Measurements from ENCODE around the gene MYEOV. TPM values are rescaled to one million over a fixed set of nuclear protein-coding genes. Genes with fewer than 3 reads are reported as not detected.

MYEOV gene
- total RNA-seq, 4 donors from 2014 or later = 13.9 to 32.9 (median 25.8) TPM

- intact Hi-C loops (cut with DNase I; ENCODE audit: low total_unique reads) = no loop called here
- DNase-seq (ENCODE audit: low spot score in 2 of 2) = no peak
- no peak for TF ChIP-seq POLR2A (IDR thresholded peaks at IDR 0.05)
- TF ChIP-seq CTCF (IDR thresholded peaks at IDR 0.05) = no peak
- H3K4me3 ChIP-seq (ENCODE audit: low read depth, poor library complexity, severe bottlenecking) = no peak overlapping the region
- WGBS, 2 donors = 62 to 69% methylated on average over 2 of the region's 2 CpGs
Measured at GRCh38 chr11:69288883-69289242, 5.1 kb upstream of the MYEOV start.

- WGBS, 2 donors = 88 to 90% methylated on average over 3 of the region's 3 CpGs
Measured at GRCh38 chr11:69290806-69291205, 3.1 kb upstream of the MYEOV start.

GRCh38 chr11:69291459-69292110, 2.4 kb upstream of the MYEOV start:
- TF ChIP-seq POLR2A (IDR thresholded peaks at IDR 0.05) (no peak), CTCF (IDR thresholded peaks at IDR 0.05) (peak in 1 of 3 donors; percentile 14)
- intact Hi-C loops (cut with DNase I; ENCODE audit: low total_unique reads) = no loop called here
- no peak for DNase-seq (ENCODE audit: low spot score in 2 of 2)
- H3K4me3 ChIP-seq (ENCODE audit: low read depth, poor library complexity, severe bottlenecking) = no peak overlapping the region
- WGBS, 2 donors = 82 to 87% methylated on average over 4 of the region's 4 CpGs

More at GRCh38 chr11:69290806-69291205, 3.1 kb upstream of the MYEOV start:
- no peak for DNase-seq (ENCODE audit: low spot score in 2 of 2)
- TF ChIP-seq CTCF (IDR thresholded peaks at IDR 0.05) (no peak), POLR2A (IDR thresholded peaks at IDR 0.05) (no peak)
- H3K4me3 ChIP-seq (ENCODE audit: low read depth, poor library complexity, severe bottlenecking) = no peak overlapping the region
- intact Hi-C loops (cut with DNase I; ENCODE audit: low total_unique reads) = no loop called here

- TF ChIP-seq CTCF (IDR thresholded peaks at IDR 0.05) = no peak
- TF ChIP-seq POLR2A (IDR thresholded peaks at IDR 0.05) = no peak
- intact Hi-C loops (cut with DNase I; ENCODE audit: low total_unique reads) = no loop called here
- 26 to 30% methylated on average over 8 of the region's 8 CpGs for WGBS, 2 donors
- H3K4me3 ChIP-seq (ENCODE audit: low read depth, poor library complexity, severe bottlenecking) = no peak overlapping the region
- no peak for DNase-seq (ENCODE audit: low spot score in 2 of 2)
Measured at GRCh38 chr11:69292221-69292648, 1.7 kb upstream of the MYEOV start.

GRCh38 chr11:69293087-69293486, 868 bp upstream of the MYEOV start:
- intact Hi-C loops (cut with DNase I; ENCODE audit: low total_unique reads) = no loop called here
- no peak overlapping the region for H3K4me3 ChIP-seq (ENCODE audit: low read depth, poor library complexity, severe bottlenecking)
- TF ChIP-seq POLR2A (IDR thresholded peaks at IDR 0.05) (no peak), CTCF (IDR thresholded peaks at IDR 0.05) (no peak)
- DNase-seq (ENCODE audit: low spot score in 2 of 2) = no peak
- WGBS, 2 donors = 84 to 85% methylated on average over 8 of the region's 8 CpGs

GRCh38 chr11:69294571-69295078, 670 bp downstream of the MYEOV start:
- WGBS, 2 donors = 76 to 87% methylated on average over 7 to 8 of the region's 8 CpGs
- DNase-seq (ENCODE audit: low spot score in 2 of 2) = no peak
- TF ChIP-seq POLR2A (IDR thresholded peaks at IDR 0.05) = no peak
- TF ChIP-seq CTCF (IDR thresholded peaks at IDR 0.05) = no peak
- intact Hi-C loops (cut with DNase I; ENCODE audit: low total_unique reads) = no loop called here
- no peak overlapping the region for H3K4me3 ChIP-seq (ENCODE audit: low read depth, poor library complexity, severe bottlenecking)

Measured in lower leg skin (tissue), 4 donors.